Prostate gland (tissue), 2 donors: Measurements from ENCODE around the gene CARD14. TPM values are rescaled to one million over a fixed set of nuclear protein-coding genes. Genes with fewer than 3 reads are reported as not detected.

ENCODE experiments used
- DNase-seq: peaks from one replicate; pipeline ENCODE4 v3.0.0-alpha.2; 2019; ENCODE audit warnings: low spot score
- H3K27ac ChIP-seq, 2 donors: fragments of 200-600 bp; sonication (generic); 2 replicates each; pipeline ENCODE4 v1.5.1; 2017 to 2019
- H3K27me3 ChIP-seq: fragments of 200-600 bp; sonication (generic); replicated peaks from 2 replicates; pipeline ENCODE4 v1.5.1; 2019; ENCODE audit not compliant: insufficient read depth
- H3K36me3 ChIP-seq, 2 donors: fragments of 200-600 bp; sonication (generic); 1 replicate in 1 of 2; 2 replicates in 1 of 2; pipeline versions ENCODE4 v1.5.1 to v1.8.1; 2017 to 2019
- H3K4me1 ChIP-seq: fragments of 200-600 bp; sonication (generic); replicated peaks from 2 replicates; pipeline ENCODE4 v1.5.1; 2019
- H3K4me3 ChIP-seq, 2 donors: fragments of 200-600 bp; sonication (generic); 2 replicates each; pipeline ENCODE4 v1.5.1; 2017 to 2019
- H3K9me3 ChIP-seq: fragments of 200-600 bp; sonication (generic); 2 replicates; pipeline ENCODE4 v1.5.1; 2017
- CTCF ChIP-seq, 4 experiments: fragments of 200-600 bp in 2 of 4; fragments of 450-650 bp in 2 of 4; sonication (generic) in 2 of 4; IDR thresholded peaks; 1 replicate in 3 of 4; 2 replicates in 1 of 4; pipeline ENCODE4 v1.5.1; 2016 to 2019; ENCODE audit warnings: antibody characterized with exemption in 4 of 4, mild to moderate bottlenecking in 2 of 4, moderate library complexity in 2 of 4
- POLR2A ChIP-seq: fragments of 450-650 bp; IDR thresholded peaks from one replicate; pipeline ENCODE4 v1.6.1; 2016; ENCODE audit warnings: antibody characterized with exemption, mild to moderate bottlenecking
- POLR2AphosphoS5 ChIP-seq: sonication (generic); formaldehyde crosslinking; IDR thresholded peaks from one replicate; pipeline ENCODE4 v1.6.1; 2017; ENCODE audit warnings: antibody characterized with exemption
- WGBS: methylation state at CpG from one replicate; pipeline ENCODE4 v1.1.5; 2018; 5-methylcytosine and 5-hydroxymethylcytosine counted together
- intact Hi-C: fragments of 100-400 bp; cut with DNase I; formaldehyde crosslinking; loops from one replicate; pipeline ENCODE4 v1.14.2; 2022
- total RNA-seq, 2 donors: library from RNA; depleted of rRNA; stranded (reverse); fragments of >200 nt; gene quantifications; one replicate each; pipeline ENCODE4 v1.1.0, GENCODE V29; 2016

The CARD14 gene
- total RNA-seq, 2 donors from 2014 or later = 10.2 to 27.3 TPM

GRCh38 chr17:80248001-80248893 is 78.4 kb downstream of the CARD14 start:
- TF ChIP-seq POLR2AphosphoS5 (no peak), POLR2A (no peak), CTCF (IDR thresholded peaks at IDR 0.05) (no peak)
- DNase-seq = no peak
- intact Hi-C loops = no loop called here
- H3K27ac ChIP-seq = no peak overlapping the region
- peaks cover 6 to 13% of the 10 kb centered on the region in 2 donors for H3K36me3 ChIP-seq
- H3K9me3 ChIP-seq = no peaks in the 10 kb centered on the region
- no peaks in the 10 kb centered on the region for H3K4me1 ChIP-seq
- WGBS = 91% methylated on average over 23 of the region's 23 CpGs
- H3K27me3 ChIP-seq = no peaks in the 10 kb centered on the region
- no peak overlapping the region for H3K4me3 ChIP-seq

- DNase-seq = no peak
- Histone ChIP-seq H3K36me3 (peaks cover 6 to 13% of the 10 kb centered on the region in 2 donors), H3K27ac (no peak overlapping the region), H3K27me3 (no peaks in the 10 kb centered on the region), H3K9me3 (no peaks in the 10 kb centered on the region), H3K4me1 (no peaks in the 10 kb centered on the region), H3K4me3 (no peak overlapping the region)
- TF ChIP-seq CTCF (IDR thresholded peaks at IDR 0.05) (no peak), POLR2A (no peak), POLR2AphosphoS5 (no peak)
- intact Hi-C loops = no loop called here
- 90% methylated on average over 26 of the region's 26 CpGs for WGBS
These were observed 79.3 kb downstream of the CARD14 start for GRCh38 chr17:80248894-80249710.

GRCh38 chr17:80251966-80252365 is 82.1 kb downstream of the CARD14 start:
- H3K36me3 ChIP-seq = no peaks in the 10 kb centered on the region
- H3K4me3 ChIP-seq = no peak overlapping the region
- no peak overlapping the region for H3K27ac ChIP-seq
- H3K9me3 ChIP-seq = no peaks in the 10 kb centered on the region
- intact Hi-C loops = loop anchor here (10.0 kb wide), 1 partner anchor 247 kb away; no protein-coding TSS in a partner anchor
- WGBS = 94% methylated on average over 11 of the region's 11 CpGs
- TF ChIP-seq POLR2AphosphoS5 = no peak
- TF ChIP-seq POLR2A = no peak
- TF ChIP-seq CTCF (IDR thresholded peaks at IDR 0.05) = no peak
- H3K27me3 ChIP-seq = no peaks in the 10 kb centered on the region
- H3K4me1 ChIP-seq = peaks cover 6% of the 10 kb centered on the region
- DNase-seq = no peak

DNA sequence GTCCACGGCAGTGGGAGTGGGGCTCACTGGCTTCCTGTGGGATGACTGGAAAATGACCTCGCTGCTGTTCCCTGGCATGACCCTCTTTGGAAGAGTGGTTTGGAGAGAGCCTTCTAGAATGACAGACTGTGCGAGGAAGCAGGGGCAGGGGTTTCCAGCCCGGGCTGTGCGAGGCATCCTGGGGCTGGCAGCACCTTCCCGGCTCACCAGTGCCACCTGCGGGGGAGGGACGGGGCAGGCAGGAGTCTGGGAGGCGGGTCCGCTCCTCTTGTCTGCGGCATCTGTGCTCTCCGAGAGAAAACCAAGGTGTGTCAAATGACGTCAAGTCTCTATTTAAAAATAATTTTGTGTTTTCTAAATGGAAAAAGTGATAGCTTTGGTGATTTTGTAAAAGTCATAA is 83.0 kb downstream of the CARD14 start:
- peak; percentile 47 for TF ChIP-seq POLR2AphosphoS5
- TF ChIP-seq CTCF (IDR thresholded peaks at IDR 0.05) = peak; percentile 15 to 78 (median 60)
- TF ChIP-seq POLR2A = no peak
- peak; percentile 71 for DNase-seq
- Histone ChIP-seq H3K36me3 (no peaks in the 10 kb centered on the region), H3K27ac (no peak overlapping the region), H3K27me3 (no peaks in the 10 kb centered on the region), H3K4me3 (no peak overlapping the region), H3K4me1 (peaks cover 6% of the 10 kb centered on the region), H3K9me3 (no peaks in the 10 kb centered on the region)
- intact Hi-C loops = loop anchor here (10.0 kb wide), 1 partner anchor 248 kb away; no protein-coding TSS in a partner anchor
- WGBS = 47% methylated on average over 7 of the region's 13 CpGs
